ENCODE measurements around the gene CPAMD8. TPM values are rescaled to one million over a fixed set of nuclear protein-coding genes. Genes with fewer than 3 reads are reported as not detected.

Gene CPAMD8
- total and polyA plus RNA-seq, 9 donors, result 2.4 to 13.0 (median 7.9) TPM

- Histone ChIP-seq H3K4me3 (no peak overlapping the region), H3K4me1 (ENCODE audit: insufficient read depth) (peaks cover 3% of the 10 kb centered on the region), H3K36me3 (no peaks in the 10 kb centered on the region), H3K27ac (no peak overlapping the region), H3K27me3 (no peaks in the 10 kb centered on the region), H3K9me3 (no peaks in the 10 kb centered on the region)
- DNase-seq, result no peak
- 86 to 90% (median 87%) methylated on average over 4 of the region's 4 CpGs for WGBS, 3 donors
- intact Hi-C loops (cut with DNase I), result loop anchor here in 1 of 4 donors (5.0 kb wide), 1 partner anchor 532 kb away; no protein-coding TSS in a partner anchor
- TF ChIP-seq CTCF (IDR thresholded peaks at IDR 0.05), result no peak
- TF ChIP-seq POLR2A (IDR thresholded peaks at IDR 0.05), result no peak
- no peak for TF ChIP-seq EP300 (IDR thresholded peaks at IDR 0.05)
Observed at GRCh38 chr19:16955161-16955560, 71.4 kb downstream of the CPAMD8 start.

GRCh38 chr19:16952046-16952445 lies 74.6 kb downstream of the CPAMD8 start:
- no peak for DNase-seq
- H3K27me3 ChIP-seq, result no peaks in the 10 kb centered on the region
- H3K27ac ChIP-seq, result no peak overlapping the region
- no peaks in the 10 kb centered on the region for H3K36me3 ChIP-seq
- TF ChIP-seq CTCF (IDR thresholded peaks at IDR 0.05) (no peak), EP300 (IDR thresholded peaks at IDR 0.05) (no peak), POLR2A (IDR thresholded peaks at IDR 0.05) (no peak)
- 92 to 97% (median 95%) methylated on average over 8 to 9 of the region's 9 CpGs for WGBS, 3 donors
- peaks cover 2% of the 10 kb centered on the region for H3K4me1 ChIP-seq (ENCODE audit: insufficient read depth)
- H3K4me3 ChIP-seq, result no peak overlapping the region
- intact Hi-C loops (cut with DNase I), result no loop called here
- H3K9me3 ChIP-seq, result no peaks in the 10 kb centered on the region

GRCh38 chr19:16951529-16951928 lies 75.1 kb downstream of the CPAMD8 start:
- no peak overlapping the region for H3K4me3 ChIP-seq
- intact Hi-C loops (cut with DNase I), result no loop called here
- 82 to 87% (median 86%) methylated on average over 6 of the region's 6 CpGs for WGBS, 3 donors
- no peaks in the 10 kb centered on the region for H3K27me3 ChIP-seq
- TF ChIP-seq EP300 (IDR thresholded peaks at IDR 0.05) (no peak), POLR2A (IDR thresholded peaks at IDR 0.05) (no peak), CTCF (IDR thresholded peaks at IDR 0.05) (no peak)
- H3K36me3 ChIP-seq, result no peaks in the 10 kb centered on the region
- no peak overlapping the region for H3K27ac ChIP-seq
- H3K4me1 ChIP-seq (ENCODE audit: insufficient read depth), result no peaks in the 10 kb centered on the region
- H3K9me3 ChIP-seq, result no peaks in the 10 kb centered on the region
- no peak for DNase-seq

- H3K4me3 ChIP-seq, result no peak overlapping the region
- 94 to 95% (median 94%) methylated on average over 8 of the region's 8 CpGs for WGBS, 3 donors
- no peak overlapping the region for H3K27ac ChIP-seq
- no peaks in the 10 kb centered on the region for H3K4me1 ChIP-seq (ENCODE audit: insufficient read depth)
- TF ChIP-seq POLR2A (IDR thresholded peaks at IDR 0.05) (no peak), EP300 (IDR thresholded peaks at IDR 0.05) (no peak), CTCF (IDR thresholded peaks at IDR 0.05) (no peak)
- no peak for DNase-seq
- no peaks in the 10 kb centered on the region for H3K36me3 ChIP-seq
- intact Hi-C loops (cut with DNase I), result no loop called here
- H3K9me3 ChIP-seq, result no peaks in the 10 kb centered on the region
- H3K27me3 ChIP-seq, result no peaks in the 10 kb centered on the region
Observed at GRCh38 chr19:16949496-16950023, 77.0 kb downstream of the CPAMD8 start.

All from ovary (tissue), 9 donors.